ENCODE results near the gene SLC41A1.

- no peak for TF ChIP-seq EZH2 (IDR thresholded peaks at IDR 0.05; ENCODE audit: borderline replicate concordance)
- no peak for TF ChIP-seq CTCF (IDR thresholded peaks at IDR 0.05; ENCODE audit: poor library complexity)
Measured at GRCh38 chr1:205824180-205824579, 11.2 kb upstream of the SLC41A1 start.
